Measurements from ENCODE around the gene IREB2. TPM values are rescaled to one million over a fixed set of nuclear protein-coding genes. Genes with fewer than 3 reads are reported as not detected.

IREB2 gene
- total RNA-seq, 2 experiments from 2014 or later, result 84.3 to 89.0 TPM

GRCh38 chr15:78391781-78392180 is 46.2 kb upstream of the IREB2 start:
- no peak for TF ChIP-seq CTCF (IDR thresholded peaks at IDR 0.05)
- Mint-ChIP-seq H3K27me3 (peaks cover 20% of the 10 kb centered on the region), H3K9me3 (no peaks in the 10 kb centered on the region), H3K27ac (no peak overlapping the region), H3K36me3 (ENCODE audit: low read depth) (no peaks in the 10 kb centered on the region), H3K4me3 (no peak overlapping the region), H3K4me1 (ENCODE audit: low read depth) (no peaks in the 10 kb centered on the region)
- intact Hi-C loops (cut with DNase I, micrococcal nuclease), result no loop called here
- no peak for ATAC-seq (ENCODE audit: poor library complexity)
- no peaks in the 10 kb centered on the region for H3K4me1 ChIP-seq (ENCODE audit: insufficient read depth, low read length)
- no peak overlapping the region for H3K4me3 ChIP-seq (ENCODE audit: low read length)
- no peaks in the 10 kb centered on the region for H3K36me3 ChIP-seq (ENCODE audit: insufficient read depth, low read length)
- H3K27me3 ChIP-seq (ENCODE audit: control insufficient read depth in 1 of 2, insufficient read depth in 2 of 2, low read length in 2 of 2), result peaks cover 0 to 4% of the 10 kb centered on the region in 2 experiments
- ChIA-PET POLR2A (no interaction called here), CTCF (no interaction called here)
- no peaks in the 10 kb centered on the region for H3K9me3 ChIP-seq (ENCODE audit: control insufficient read depth in 1 of 2, insufficient read depth in 1 of 2, low read length in 2 of 2)
- H3K27ac ChIP-seq (ENCODE audit: low read depth in 1 of 2, low read length in 2 of 2), result no peak overlapping the region
- DNase-seq, result no peak

GRCh38 chr15:78392430-78392829 is 45.6 kb upstream of the IREB2 start:
- H3K4me1 ChIP-seq (ENCODE audit: insufficient read depth, low read length), result no peaks in the 10 kb centered on the region
- H3K9me3 Mint-ChIP-seq, result no peaks in the 10 kb centered on the region
- peaks cover 13% of the 10 kb centered on the region for H3K27me3 Mint-ChIP-seq
- H3K36me3 ChIP-seq (ENCODE audit: insufficient read depth, low read length), result no peaks in the 10 kb centered on the region
- no peaks in the 10 kb centered on the region for H3K36me3 Mint-ChIP-seq (ENCODE audit: low read depth)
- no peak overlapping the region for H3K4me3 ChIP-seq (ENCODE audit: low read length)
- no peak overlapping the region for H3K27ac ChIP-seq (ENCODE audit: low read depth in 1 of 2, low read length in 2 of 2)
- intact Hi-C loops (cut with DNase I, micrococcal nuclease), result no loop called here
- ATAC-seq (ENCODE audit: poor library complexity) (no peak), DNase-seq (no peak)
- ChIA-PET CTCF (interaction anchor here (0.7 kb wide), 1 partner anchor 17 kb away, joined by 3 read pairs; no protein-coding TSS in a partner anchor), POLR2A (no interaction called here)
- H3K27me3 ChIP-seq (ENCODE audit: control insufficient read depth in 1 of 2, insufficient read depth in 2 of 2, low read length in 2 of 2), result peaks cover 0 to 4% of the 10 kb centered on the region in 2 experiments
- no peak overlapping the region for H3K4me3 Mint-ChIP-seq
- H3K9me3 ChIP-seq (ENCODE audit: control insufficient read depth in 1 of 2, insufficient read depth in 1 of 2, low read length in 2 of 2), result no peaks in the 10 kb centered on the region
- TF ChIP-seq CTCF (IDR thresholded peaks at IDR 0.05), result no peak
- no peaks in the 10 kb centered on the region for H3K4me1 Mint-ChIP-seq (ENCODE audit: low read depth)
- no peak overlapping the region for H3K27ac Mint-ChIP-seq

- POLR2A ChIA-PET, result no interaction called here
- H3K36me3 ChIP-seq (ENCODE audit: insufficient read depth, low read length), result no peaks in the 10 kb centered on the region
- Mint-ChIP-seq H3K4me3 (no peak overlapping the region), H3K27me3 (peaks cover 13% of the 10 kb centered on the region), H3K27ac (no peak overlapping the region), H3K36me3 (ENCODE audit: low read depth) (no peaks in the 10 kb centered on the region), H3K9me3 (no peaks in the 10 kb centered on the region), H3K4me1 (ENCODE audit: low read depth) (no peaks in the 10 kb centered on the region)
- H3K4me1 ChIP-seq (ENCODE audit: insufficient read depth, low read length), result no peaks in the 10 kb centered on the region
- H3K27ac ChIP-seq (ENCODE audit: low read depth in 1 of 2, low read length in 2 of 2), result no peak overlapping the region
- no peak for TF ChIP-seq CTCF (IDR thresholded peaks at IDR 0.05)
- intact Hi-C loops (cut with DNase I, micrococcal nuclease), result no loop called here
- H3K27me3 ChIP-seq (ENCODE audit: control insufficient read depth in 1 of 2, insufficient read depth in 2 of 2, low read length in 2 of 2), result peaks cover 0 to 2% of the 10 kb centered on the region in 2 experiments
- DNase-seq (no peak), ATAC-seq (ENCODE audit: poor library complexity) (no peak)
- H3K4me3 ChIP-seq (ENCODE audit: low read length), result no peak overlapping the region
- H3K9me3 ChIP-seq (ENCODE audit: control insufficient read depth in 1 of 2, insufficient read depth in 1 of 2, low read length in 2 of 2), result no peaks in the 10 kb centered on the region
- CTCF ChIA-PET, result no interaction called here
Observed at GRCh38 chr15:78393137-78393536, 44.9 kb upstream of the IREB2 start.

Measured in CD4-positive, alpha-beta T cell (primary cell).